ENCODE data around the gene ADAP1. TPM values are rescaled to one million over a fixed set of nuclear protein-coding genes. Genes with fewer than 3 reads are reported as not detected.
A peak's percentile ranks its signal among the peaks of the same experiment; 100 is the strongest.

Gene ADAP1
- total RNA-seq, 1 experiment from 2014 or later, result 16.4 TPM

GRCh38 chr7:992709-993607 is 38.5 kb upstream of the ADAP1 start:
- POLR2A ChIA-PET (ENCODE audit: low non-redundant PET), result no interaction called here
- BruUV-seq (replicated peaks), result no TSS peak

GRCh38 chr7:991729-992656 is 37.5 kb upstream of the ADAP1 start:
- H3K4me3 ChIP-seq (ENCODE audit: low read depth, low read length, poor library complexity, severe bottlenecking), result no peak overlapping the region
- no TSS peak for BruUV-seq (replicated peaks)
- no peaks in the 10 kb centered on the region for H3K4me1 ChIP-seq (ENCODE audit: insufficient read depth, low read length, poor library complexity, severe bottlenecking)
- CTCF ChIA-PET, result interaction anchor here (1.0 to 4.0 kb wide), 5 partner anchors 32 to 184 kb away, joined by 3 to 42 read pairs (median 9); no protein-coding TSS in a partner anchor
- no peak overlapping the region for H3K27ac ChIP-seq (ENCODE audit: low read depth, low read length, poor library complexity, severe bottlenecking)
- intact Hi-C loops (cut with micrococcal nuclease; ENCODE audit: unreplicated experiment), result loop anchor here (2.0 to 5.0 kb wide), 2 partner anchors 185 to 440 kb away; no protein-coding TSS in a partner anchor
- no peaks in the 10 kb centered on the region for H3K27me3 ChIP-seq (replicated peaks; ENCODE audit: insufficient read depth, low read depth, low read length, poor library complexity)
- H3K36me3 ChIP-seq (ENCODE audit: insufficient read depth, low read length, poor library complexity, severe bottlenecking), result peaks cover 2% of the 10 kb centered on the region
- H3K9me3 ChIP-seq (ENCODE audit: low read depth, low read length, poor library complexity, severe bottlenecking), result no peaks in the 10 kb centered on the region
- POLR2A ChIA-PET (ENCODE audit: low non-redundant PET), result no interaction called here
- no peak for TF ChIP-seq CTCF (conservative IDR thresholded peaks at IDR 0.05; ENCODE audit: low read depth, low read length)
- no peak for DNase-seq (ENCODE audit: low spot score)

More at GRCh38 chr7:992709-993607, 38.5 kb upstream of the ADAP1 start:
- Histone ChIP-seq H3K27ac (ENCODE audit: low read depth, low read length, poor library complexity, severe bottlenecking) (no peak overlapping the region), H3K4me3 (ENCODE audit: low read depth, low read length, poor library complexity, severe bottlenecking) (no peak overlapping the region), H3K4me1 (ENCODE audit: insufficient read depth, low read length, poor library complexity, severe bottlenecking) (no peaks in the 10 kb centered on the region), H3K9me3 (ENCODE audit: low read depth, low read length, poor library complexity, severe bottlenecking) (no peaks in the 10 kb centered on the region), H3K27me3 (replicated peaks; ENCODE audit: insufficient read depth, low read depth, low read length, poor library complexity) (no peaks in the 10 kb centered on the region), H3K36me3 (ENCODE audit: insufficient read depth, low read length, poor library complexity, severe bottlenecking) (peaks cover 8% of the 10 kb centered on the region)
- DNase-seq (ENCODE audit: low spot score), result peak; percentile 96
- intact Hi-C loops (cut with micrococcal nuclease; ENCODE audit: unreplicated experiment), result loop anchor here (1.0 to 5.0 kb wide), 3 partner anchors 72 to 439 kb away; no protein-coding TSS in a partner anchor
- TF ChIP-seq CTCF (conservative IDR thresholded peaks at IDR 0.05; ENCODE audit: low read depth, low read length) (peak; percentile 100), EZH2 (IDR thresholded peaks at IDR 0.05; ENCODE audit: borderline replicate concordance, low read depth, low read length, poor library complexity, severe bottlenecking) (no peak)
- CTCF ChIA-PET, result interaction anchor here (0.6 to 4.0 kb wide), 14 partner anchors 10 to 190 kb away, joined by 3 to 42 read pairs (median 5); partner anchors contain the start of gene CYP2W1

Data from A673 (cell line).